Thyroid gland (tissue), 4 donors: ENCODE data around the gene KDM4B.

ENCODE experiments used
- CTCF ChIP-seq, 6 experiments: fragments of 200-600 bp in 3 of 6; fragments of 450-650 bp in 3 of 6; sonication (generic) in 3 of 6; IDR thresholded peaks; one replicate each; pipeline ENCODE4 v1.5.1; 2016 to 2019; ENCODE audit warnings: antibody characterized with exemption in 6 of 6, mild to moderate bottlenecking in 2 of 6, inconsistent platforms in 1 of 6, moderate library complexity in 1 of 6
- POLR2A ChIP-seq, 2 donors: fragments of 450-650 bp; IDR thresholded peaks; one replicate each; pipeline ENCODE4 v1.6.1; 2017; ENCODE audit warnings: antibody characterized with exemption in 2 of 2, mild to moderate bottlenecking in 2 of 2, moderate library complexity in 1 of 2

GRCh38 chr19:5134691-5135090 lies 165.8 kb downstream of the KDM4B start:
- TF ChIP-seq CTCF (IDR thresholded peaks at IDR 0.05) (no peak), POLR2A (IDR thresholded peaks at IDR 0.05) (no peak)
